Renal cortical epithelial cell (primary cell): ENCODE measurements around the gene KCNJ4. TPM values are rescaled to one million over a fixed set of nuclear protein-coding genes. Genes with fewer than 3 reads are reported as not detected.
"Not testable (repeated sequence)": the region's sequence is repeated elsewhere in the genome, so short reads cannot be mapped to it uniquely, and the experiment has no call there.

Source experiments
- DNase-seq: peaks from one replicate; pipeline ENCODE4 v3.0.0-alpha.2; 2011; ENCODE audit warnings: low read depth
- total RNA-seq: library from RNA; depleted of rRNA; stranded (reverse); fragments of >200 nt; gene quantifications from 2 replicates; pipeline ENCODE4 v1.2.3, GENCODE V29; 2014

KCNJ4 gene
- total RNA-seq, 1 donor from 2014 or later: not detected

DNA sequence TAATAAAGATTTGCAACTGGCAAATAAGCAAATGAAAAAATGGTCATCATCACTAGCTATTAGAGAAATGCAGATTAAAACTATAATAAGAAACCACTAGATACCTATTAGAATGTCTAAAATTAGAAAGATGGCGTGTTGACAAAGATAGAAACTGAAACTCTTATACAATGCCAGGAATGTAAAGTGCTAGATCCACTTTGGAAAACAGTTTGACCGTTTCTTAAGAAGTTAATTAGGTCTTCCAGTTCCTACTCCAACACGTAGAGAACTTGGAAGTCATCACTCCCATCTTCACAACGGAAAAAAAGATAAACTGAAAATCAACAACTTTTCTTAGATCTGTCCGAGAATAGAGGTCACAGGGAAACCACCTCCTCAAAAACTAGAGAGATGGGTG lies 68.1 kb downstream of the KCNJ4 start:
- not testable (repeated sequence) for DNase-seq

DNA sequence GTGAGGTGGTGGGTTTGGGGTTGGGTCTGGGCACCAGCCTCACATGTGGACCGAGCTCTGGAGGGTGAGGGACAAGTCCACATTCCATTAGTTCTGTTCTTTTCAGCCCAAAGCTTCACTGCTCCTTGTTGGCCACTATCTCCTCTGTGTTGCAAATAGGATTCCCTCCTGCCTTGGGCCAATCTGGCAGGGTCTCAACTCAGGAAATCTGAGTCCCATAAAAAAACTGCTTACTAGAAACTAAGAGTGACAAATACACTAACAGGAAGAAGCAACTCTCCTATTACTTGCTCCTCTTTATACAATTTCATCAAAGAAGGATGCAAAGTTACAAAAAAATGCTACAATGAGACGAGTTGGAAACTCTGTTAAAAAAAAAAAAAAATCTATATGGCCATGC lies 71.6 kb downstream of the KCNJ4 start:
- no peak for DNase-seq

DNA sequence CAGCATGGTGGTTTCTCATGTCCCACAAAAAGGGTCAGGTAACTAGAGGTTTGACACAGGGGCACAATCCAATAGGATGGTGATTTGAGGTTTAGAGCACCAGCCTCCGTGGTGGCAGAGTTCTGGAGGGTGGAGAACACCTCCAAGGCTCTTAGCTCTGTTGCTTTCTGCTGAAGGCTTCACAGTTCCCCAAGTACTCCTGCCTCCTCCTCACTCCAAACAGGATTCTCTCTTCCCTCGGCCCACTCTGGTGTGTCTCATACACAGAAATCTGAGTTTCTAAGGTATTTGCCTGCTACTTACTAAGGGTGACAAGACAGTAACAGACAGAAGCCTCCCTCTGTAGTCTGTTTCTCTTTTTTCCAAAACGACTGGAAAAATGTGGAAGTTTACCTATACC lies 73.6 kb downstream of the KCNJ4 start:
- DNase-seq: not testable (repeated sequence)

Other genes starting within 250 kb of the KCNJ4 start
- 16.5 and 67.5 TPM in 2 replicates for gene TMEM184B, start 182.2 kb downstream of the KCNJ4 start, total RNA-seq
- 86.7 and 118 TPM in 2 replicates for gene CSNK1E, start 137.8 kb downstream of the KCNJ4 start, total RNA-seq
- gene KDELR3, start 12.9 kb upstream of the KCNJ4 start, total RNA-seq: 34.2 and 73.5 TPM in 2 replicates
- gene DDX17, start 51.1 kb upstream of the KCNJ4 start, total RNA-seq: 381 and 469 TPM in 2 replicates
- gene DMC1, start 115.0 kb upstream of the KCNJ4 start, total RNA-seq: 2.0 and 3.6 TPM in 2 replicates
- 5.4 and 8.9 TPM in 2 replicates for gene FAM227A, start 201.2 kb upstream of the KCNJ4 start, total RNA-seq
- 20.0 and 25.0 TPM in 2 replicates for gene CBY1, start 201.4 kb upstream of the KCNJ4 start, total RNA-seq
- gene TOMM22, start 226.8 kb upstream of the KCNJ4 start, total RNA-seq: 34.1 and 109 TPM in 2 replicates
- gene JOSD1, start 245.7 kb upstream of the KCNJ4 start, total RNA-seq: 60.1 and 91.9 TPM in 2 replicates